NCI-H82 (cell line): Measurements from ENCODE around the gene WFIKKN2.
A peak's percentile ranks its signal among the peaks of the same experiment; 100 is the strongest.
"Not testable (repeated sequence)": the region's sequence is repeated elsewhere in the genome, so short reads cannot be mapped to it uniquely, and the experiment has no call there.

ENCODE experiments used
- DNase-seq: peaks from one replicate; lab custom pipeline; 2025; lab: John Stamatoyannopoulos, UW

The WFIKKN2 gene

DNA sequence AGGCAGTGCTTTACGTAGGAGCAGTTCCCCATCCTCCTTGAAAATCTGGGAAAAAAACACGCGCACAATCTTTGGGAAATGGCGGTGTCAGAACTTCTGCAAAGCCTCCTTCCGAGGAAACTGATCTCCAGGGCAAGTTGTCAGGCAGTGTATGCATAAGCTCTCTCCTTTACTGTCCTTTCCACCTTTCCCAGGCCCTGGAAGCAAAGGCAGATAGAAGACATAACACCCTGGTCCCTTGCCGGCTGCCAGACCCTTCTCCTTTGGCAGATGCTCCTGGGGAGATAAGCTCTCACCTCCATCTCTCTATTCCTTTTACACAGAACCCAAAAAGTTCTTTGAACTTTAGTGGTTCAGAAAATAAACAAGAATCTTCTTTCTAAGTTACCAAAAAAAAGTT, 18.4 kb downstream of the WFIKKN2 start:
- no peak for DNase-seq

DNA sequence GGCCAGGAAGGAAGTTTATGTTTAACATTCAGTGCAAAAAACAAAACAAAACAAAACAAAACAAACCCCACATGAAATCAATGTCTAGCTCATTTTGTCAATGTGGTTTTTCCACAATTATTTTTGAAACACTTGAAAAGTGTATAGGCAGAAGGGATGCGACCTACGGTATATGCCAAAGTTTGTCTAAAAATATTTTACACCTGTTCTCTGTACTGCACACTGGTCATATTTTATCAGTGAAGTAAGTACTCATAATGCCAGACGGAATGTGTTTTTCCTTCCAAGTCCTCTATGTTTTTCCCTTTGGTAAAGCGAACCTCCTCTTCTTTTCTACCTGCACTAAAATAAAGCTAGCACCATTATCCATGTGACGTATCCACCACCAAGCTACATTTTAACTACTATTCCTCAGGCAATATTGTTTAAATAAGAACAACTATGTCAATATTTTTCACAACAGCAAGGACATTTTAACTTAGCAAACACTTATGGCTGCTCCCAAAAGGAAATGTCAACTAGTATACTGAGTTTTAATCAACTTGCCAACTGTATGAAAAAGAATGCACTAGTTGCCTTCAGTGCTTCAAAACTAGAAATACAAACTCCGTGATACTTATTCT, 20.4 kb downstream of the WFIKKN2 start:
- DNase-seq: no peak

DNA sequence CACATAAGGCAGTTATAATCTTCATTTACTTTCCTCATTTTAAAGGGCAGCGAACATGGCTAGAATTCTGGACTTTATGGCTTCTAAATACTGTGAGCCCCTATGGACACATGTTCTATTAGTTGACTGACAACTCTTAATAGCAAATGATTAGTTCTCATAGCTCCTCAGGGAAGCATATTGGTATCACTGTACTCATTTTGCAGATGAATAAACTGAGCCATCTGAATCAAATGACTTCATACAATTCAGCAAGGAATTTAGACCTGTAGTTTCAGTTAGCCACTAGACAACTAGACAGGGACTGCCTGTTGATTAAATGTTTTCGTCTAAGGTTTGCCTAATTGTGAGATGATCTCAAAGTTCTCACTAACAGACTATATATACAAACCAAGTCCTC, 21.0 kb downstream of the WFIKKN2 start:
- no peak for DNase-seq

DNA sequence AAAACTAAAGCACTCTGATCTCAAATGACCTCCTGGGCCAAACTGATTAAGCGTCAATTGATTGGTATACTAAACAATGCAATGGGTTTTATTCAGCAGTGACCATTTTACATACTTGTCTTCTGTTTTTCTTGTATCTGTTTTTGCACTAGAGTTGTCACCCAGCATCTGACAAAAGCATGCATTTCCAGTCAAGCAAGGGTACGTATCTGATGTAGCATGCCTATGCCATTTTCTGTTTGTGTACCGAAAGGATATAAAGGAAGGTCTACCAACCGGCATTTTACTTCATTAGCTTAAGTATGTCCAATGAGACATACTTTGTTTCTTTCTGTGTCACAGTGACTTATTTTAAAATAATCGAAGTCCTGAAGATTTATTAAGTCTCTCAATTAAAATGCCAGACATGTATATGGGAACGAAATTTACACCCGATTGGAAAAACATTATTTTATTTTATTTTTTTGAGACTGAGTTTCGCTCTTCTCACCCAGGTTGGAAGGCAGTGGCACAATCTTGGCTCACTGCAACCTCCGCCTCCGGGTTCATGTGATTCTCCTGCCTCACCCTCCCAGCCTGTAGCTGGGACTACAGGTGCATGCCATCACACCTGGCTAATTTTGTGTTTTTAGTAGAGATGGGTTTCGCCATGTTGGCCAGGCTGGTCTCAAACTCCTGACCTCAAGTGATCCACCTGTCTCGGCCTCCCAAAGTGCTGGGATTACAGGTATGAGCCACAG, 23.3 kb downstream of the WFIKKN2 start:
- no peak for DNase-seq

DNA sequence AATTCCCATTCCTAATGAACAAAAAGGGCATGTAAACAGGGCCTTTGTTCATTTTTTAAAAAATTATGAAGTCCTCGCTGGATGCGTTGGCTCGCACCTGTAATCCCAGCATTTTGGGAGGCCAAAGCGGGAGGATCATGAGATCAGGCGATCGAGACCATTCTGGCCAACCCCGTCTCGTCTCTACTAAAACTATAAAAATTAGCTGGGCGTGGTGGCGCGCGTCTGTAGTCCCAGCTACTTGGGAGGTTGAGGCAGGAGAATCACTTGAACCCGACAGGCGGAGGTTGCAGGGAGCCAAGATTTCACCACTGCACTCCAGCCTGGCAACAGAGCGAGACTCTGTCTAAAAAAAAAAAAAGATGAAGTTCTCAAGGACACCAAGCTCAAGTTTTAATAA, 24.3 kb downstream of the WFIKKN2 start:
- DNase-seq: not testable (repeated sequence)

DNA sequence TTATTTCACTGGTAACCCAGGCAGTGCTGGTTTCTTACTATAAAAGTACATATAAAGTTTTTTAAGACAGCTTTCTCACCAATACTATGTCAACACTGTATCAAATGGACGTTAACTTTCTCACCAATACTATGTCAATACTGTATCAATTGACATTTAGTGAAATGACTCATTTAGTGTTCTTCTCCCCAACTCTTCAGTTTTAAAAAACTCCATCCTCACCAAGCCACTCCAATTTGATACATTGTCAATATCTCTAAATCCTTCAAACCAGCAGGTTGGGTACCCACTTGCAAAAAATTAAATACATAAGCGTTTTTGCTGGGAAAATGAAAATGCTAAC, 25.9 kb downstream of the WFIKKN2 start:
- no peak for DNase-seq

DNA sequence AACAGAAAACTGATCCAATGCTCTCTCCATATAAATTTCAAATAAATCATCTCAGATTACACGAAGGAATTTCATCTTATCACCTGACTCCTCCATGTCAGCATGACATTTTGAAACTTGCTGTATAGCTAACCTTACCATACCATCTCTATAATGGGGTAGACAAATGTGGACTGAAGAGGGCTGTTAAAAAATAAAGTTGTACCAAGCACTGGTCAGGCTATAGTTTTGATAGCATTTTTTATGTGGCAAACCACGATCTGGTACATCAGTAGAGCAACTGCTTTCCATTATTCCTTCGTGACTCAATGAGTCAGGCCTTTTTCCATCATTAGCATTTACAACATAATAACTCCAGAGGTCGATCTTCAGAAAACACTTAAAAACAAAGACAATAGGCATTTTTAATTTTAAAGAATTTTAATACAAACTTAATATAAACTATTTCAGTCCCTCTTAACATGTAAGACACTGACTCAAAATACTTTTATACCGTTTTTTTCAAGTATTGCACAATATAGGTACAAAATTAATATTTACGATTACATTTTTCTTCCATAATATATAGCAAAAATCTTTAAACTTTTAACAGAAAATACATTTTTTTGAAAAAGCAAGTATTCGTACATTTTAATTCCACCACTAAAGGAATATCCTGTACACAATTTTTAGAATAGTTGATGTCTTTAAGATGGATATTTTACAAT, 26.6 kb downstream of the WFIKKN2 start:
- no peak for DNase-seq

DNA sequence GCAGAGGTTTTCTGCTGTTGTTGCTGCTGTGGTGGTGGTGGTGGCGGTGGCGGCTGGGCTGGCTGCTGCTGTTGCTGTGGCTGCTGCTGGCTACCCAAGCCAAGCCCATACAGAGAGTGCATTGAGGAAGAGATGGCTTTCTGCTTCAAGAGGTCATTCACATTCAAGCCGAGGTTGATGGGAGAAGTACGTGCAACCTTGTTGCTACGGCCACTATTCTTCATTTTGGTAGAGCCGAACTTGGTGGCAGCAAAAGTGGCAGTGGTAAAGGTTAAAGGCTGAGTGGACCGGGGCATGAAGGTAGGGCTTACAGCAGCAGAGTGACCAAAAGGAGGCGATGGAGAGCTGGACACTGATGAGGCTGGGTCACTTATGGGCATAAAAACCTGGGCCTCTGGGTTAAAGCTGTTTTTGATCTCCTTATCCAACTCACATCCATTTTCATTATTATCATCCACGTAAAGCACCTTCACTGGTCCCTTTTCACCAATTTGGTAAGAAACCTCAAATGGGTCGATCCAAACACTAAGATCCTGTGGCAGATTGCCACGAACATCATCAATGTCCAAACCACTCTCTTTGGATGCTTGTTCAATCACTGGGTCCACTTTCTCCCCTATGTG, 27.9 kb downstream of the WFIKKN2 start:
- DNase-seq: peak; percentile 64

DNA sequence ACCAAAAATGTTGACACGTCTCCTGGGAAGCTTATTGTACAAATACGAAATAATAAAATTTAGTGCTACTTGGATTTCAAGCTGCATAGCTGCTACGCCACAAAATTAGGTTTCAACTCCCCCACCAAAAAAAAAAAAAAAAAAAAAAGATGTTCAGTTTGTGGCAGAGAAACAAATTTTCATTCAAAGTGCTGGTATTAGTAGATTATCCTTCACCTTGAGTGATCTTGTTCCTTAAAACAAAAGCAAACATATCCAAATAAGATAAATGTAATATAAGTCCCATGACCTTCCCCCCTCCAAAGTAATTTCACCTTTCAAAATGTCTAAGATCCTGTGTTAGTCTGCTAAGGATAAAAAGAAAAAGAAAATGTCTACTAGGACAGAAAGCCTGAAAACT, 28.5 kb downstream of the WFIKKN2 start:
- no peak for DNase-seq

DNA sequence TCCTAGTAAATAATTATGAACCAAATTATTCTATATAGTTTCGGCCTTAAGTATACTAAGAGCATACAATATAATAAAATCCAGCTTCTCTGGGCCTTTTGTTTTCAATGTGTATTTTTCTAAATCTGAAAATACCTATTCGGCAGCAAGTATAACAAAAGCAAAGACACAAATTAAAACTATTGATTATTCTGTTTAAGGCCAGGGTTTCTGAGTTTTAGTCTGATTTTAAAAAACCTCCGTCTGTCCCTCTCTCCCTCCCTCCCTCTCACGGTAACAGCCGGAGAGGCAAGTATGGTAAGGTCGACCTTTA, 29.3 kb downstream of the WFIKKN2 start:
- no peak for DNase-seq

DNA sequence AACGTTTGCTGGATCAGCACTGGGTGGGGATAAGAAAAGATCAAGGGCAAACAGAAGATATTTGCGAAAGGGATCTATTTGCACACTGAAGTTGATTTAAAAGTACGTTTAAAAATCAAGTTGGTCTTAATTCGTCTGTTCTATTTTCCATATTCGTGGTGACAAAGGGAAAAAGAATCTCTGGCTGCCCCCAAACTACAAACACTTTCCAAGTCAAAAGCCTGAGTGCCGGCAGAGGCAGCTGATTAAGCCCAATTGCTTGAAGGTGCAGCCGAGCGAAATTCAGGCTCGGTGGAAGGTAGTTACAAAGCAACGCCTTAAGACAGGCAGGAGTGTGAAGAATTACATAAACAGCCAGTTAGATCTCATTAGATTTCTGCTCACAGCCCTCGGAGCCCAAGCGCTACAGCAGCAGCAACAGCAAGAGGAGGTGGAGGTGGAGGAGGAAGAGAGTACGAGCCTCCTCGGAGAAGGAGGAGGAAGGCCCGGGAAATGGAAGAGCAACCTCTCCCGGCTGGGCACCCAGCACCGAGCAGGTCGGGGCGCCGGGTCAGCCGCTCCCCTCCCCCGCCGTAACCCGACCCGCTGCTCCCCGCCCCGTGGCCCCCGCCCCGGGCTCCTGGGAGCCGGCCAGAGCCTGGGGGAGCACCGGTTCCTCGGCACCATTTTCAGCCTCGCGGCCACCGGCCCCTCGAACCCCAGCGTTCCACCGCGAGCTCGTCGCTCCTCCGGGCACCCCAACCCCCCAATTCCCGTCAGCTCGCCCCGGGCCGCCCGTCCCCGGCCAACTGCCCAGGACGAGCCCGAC, 29.9 kb downstream of the WFIKKN2 start:
- DNase-seq: peak; percentile 82

DNA sequence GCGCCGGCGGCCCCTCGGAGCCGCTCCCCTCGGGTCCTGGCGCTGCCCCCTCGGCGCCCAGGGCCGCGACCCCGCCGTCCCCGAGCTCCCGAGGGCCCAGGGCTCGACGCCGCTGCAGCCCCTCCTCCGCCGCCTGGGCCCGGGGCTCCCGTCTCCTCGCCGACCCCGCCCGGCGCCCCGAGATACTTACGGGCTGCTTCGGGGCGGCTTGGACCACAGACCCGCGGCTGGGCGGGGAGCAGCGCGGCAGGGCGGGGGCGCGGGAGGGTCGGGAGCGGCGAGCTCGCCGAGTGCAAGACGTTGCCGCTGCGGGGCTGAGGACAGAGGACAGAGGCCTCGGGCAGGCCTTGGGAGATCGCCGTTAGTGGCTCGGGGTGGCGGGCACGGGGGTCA, 30.5 kb downstream of the WFIKKN2 start:
- no peak for DNase-seq

DNA sequence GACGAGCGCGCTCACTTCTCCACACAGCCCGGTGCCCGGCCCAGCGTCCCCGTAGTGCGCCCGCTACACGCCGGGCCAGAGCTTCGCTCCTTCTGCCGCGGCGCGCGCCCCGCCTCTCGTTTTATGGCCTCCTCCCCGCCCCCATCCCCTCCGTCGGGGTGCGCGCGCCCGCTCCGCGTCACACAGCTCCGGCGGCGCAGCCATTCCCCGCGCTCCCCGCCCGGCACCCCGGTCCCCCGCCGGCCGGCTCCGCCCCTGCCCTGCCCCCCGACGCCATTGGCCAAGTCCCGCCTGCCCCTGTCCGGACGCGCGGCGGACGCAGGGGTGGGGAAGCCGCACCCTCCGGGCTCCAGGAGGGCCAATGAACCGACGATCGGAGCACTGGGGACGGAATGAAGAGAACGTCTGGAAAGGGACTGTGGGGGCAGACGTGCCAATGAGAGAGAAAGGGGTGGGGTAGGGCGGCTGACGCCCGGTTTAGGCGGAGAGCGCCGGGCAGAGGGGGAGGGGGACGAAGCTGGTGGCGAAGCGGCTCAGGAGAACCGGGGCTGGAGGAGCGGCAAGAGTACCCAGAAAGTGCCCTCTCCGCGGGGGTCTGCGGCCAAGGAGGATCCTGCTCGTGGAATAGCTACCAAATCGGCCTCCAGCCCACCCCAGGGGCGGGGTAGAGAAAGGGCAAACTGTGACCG, 31.0 kb downstream of the WFIKKN2 start, which contains the start of gene TOB1:
TSS of gene TOB1 (minus strand) at position 94 of the 689 bp plus-strand sequence. CDS start 2,337 bp downstream, outside the sequence.
- peak; percentile 99 for DNase-seq

DNA sequence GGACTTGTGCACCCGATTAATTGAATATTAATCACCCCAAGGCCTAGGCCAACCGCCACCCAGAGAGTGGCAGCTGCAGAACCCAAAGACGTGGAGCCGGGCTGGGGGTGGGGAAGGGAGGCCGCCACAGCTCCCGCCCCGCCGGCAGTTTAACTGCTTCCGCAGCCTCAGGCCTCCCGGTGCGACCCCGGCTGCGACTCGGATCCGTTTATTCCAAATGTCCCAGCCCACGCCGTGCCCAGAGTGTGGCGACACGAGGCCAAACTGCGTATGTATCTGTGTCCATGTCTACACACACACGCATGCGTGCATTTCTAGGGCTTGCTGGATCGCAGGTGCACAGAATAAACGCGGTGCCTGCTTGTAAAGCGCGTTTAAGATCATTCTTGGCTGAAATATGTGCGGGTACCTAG, 31.6 kb downstream of the WFIKKN2 start:
- DNase-seq: peak; percentile 92

DNA sequence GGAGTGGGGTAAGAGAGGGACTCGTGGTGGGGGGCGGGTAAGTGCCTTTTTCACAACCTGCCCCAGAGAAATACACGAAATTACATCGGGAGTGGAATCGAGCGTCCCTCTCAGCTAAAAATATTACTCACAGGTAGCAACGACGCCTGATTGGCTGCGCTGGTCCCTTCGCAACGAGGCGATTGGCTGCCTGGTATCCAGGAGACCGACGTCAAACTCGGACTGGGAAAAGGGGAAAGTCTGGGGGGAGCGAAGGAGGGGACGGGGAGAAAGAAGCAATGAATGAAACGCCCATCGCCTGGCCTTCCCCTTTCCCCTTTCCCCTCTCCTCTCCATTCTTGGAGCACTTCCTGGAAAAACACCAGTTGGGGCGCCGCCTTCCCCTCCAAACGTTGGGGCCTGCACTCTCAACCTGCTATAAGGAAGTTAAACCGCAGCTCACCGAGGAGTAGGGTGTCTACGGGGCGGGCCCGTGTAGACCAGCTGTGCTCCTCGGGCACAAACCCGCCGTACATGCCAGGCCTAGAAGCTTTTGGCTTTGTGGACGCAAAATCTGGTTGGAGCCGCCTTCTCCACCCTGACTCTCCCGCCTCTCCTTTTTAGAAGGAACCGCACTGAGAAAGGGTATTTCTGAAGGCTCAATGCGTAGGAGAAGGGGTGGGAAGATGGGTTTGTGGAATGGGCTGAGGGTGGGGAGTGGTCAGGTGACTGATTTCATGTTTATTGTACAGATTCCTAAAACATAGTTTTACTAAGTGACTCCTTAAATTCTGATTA, 32.2 kb downstream of the WFIKKN2 start:
- DNase-seq: peak; percentile 99

DNA sequence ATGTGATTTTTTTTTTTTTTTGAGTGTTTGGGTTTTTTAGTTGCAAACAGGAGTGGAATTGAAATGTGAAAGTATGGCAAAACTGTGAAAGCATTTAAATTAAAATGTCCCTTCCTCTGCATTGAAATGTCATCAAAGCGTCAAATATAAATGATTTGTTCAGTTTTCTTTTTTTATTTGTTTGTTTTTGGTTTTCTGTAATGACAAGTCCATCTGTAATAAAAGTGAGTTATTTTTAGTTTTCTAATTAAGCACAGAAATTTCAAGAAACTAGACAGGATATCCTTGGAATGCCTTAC, 32.7 kb downstream of the WFIKKN2 start:
- DNase-seq: no peak

DNA sequence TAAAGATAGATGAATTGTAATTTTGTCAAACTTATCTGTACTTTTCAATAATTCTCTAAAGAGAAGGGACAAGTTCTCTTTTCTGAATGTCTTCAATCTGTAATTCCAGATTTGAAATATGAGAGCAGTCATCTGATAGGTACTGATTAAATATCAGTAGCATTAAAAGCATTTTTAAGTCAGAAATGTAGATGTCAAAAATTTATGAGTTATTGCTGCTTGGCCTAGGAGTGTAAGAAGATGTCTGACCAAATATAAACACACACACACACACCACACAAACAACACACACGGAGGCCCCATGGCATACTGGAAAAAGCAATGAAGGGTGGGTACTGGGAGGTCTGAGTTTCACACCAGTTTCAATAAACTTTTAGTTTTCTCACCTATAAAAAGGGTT, 33.2 kb downstream of the WFIKKN2 start:
- no peak for DNase-seq

DNA sequence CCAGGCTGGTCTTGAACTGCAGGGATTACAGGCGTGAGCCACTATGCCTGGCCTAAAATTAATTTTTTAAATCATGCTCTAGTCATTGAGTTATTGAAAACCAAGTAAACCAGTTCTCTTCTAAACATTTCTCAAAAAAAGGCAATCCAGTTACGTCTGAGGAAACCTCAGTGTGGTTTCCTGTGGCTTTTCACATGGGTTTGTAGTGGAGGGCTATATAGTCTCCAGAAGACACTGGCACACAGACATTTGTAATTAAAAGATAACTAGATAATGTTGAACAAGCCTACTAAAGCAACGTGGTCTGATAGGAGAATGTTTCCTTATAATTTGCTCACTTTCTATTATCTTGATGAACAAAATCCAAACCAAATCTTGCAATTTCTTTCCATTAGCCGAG, 36.0 kb downstream of the WFIKKN2 start:
- DNase-seq: no peak

DNA sequence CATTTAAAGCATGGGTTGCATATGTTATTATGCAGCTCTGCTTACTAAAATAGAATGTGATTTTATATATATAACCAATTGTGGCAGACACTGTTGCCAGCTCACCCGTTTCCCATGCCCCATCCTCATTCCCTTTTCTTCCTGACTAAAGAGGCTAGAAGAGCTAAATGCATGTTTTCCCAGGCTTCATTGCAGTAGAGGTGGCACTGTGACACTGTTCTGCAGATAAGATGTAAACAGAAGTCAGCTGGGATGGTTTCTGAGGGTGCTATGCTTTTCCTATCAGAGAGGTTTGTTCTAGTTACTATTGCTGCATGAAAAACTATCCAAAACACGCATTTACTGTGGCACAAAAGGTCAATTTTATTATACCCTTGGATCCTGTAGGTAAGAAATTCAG, 36.5 kb downstream of the WFIKKN2 start:
- DNase-seq: no peak

DNA sequence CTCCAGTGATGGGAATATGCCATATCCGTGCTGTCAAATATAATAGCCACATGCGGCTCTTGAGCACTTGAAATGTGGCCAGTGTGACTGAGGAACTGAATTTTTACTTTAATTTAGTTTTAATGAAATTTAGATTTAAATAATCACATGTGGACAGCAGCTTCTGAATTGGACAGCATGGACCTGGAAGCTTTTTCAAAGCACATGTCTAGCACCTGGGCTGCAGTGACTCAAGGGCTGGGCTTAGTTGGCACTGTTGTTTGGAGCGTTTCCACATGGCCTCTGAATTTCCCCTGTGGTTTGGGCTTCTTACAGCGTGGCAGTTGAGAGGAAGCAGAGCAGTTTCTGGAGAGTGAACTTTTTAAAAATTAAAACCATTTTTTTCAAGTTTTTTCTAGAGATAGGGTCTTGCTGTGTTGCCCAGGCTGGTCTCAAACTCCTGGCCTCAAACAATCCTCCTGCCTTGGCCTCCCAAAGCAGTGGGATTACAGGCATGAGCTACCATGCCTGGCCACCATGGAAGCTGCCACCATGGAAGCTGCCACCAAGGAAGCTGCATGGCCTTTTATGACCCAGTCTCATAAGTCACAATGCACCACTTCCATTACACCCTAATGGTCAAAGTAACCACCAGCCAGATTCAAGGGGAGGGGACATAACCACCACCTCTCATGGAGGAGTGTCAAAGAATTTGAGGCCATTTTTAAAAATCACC, 37.5 kb downstream of the WFIKKN2 start:
- DNase-seq: no peak
